Ishikawa (cell line): ENCODE data around the gene RRAGB.

Experiments
- CEBPB ChIP-seq: IDR thresholded peaks from 2 replicates; pipeline ENCODE4 v1.6.1; 2012
- CREB1 ChIP-seq: IDR thresholded peaks from 2 replicates; pipeline ENCODE4 v1.6.1; 2012; ENCODE audit warnings: low read depth
- EGR1 ChIP-seq: IDR thresholded peaks from 2 replicates; pipeline ENCODE4 v1.6.1; 2012
- EP300 ChIP-seq: IDR thresholded peaks from 2 replicates; pipeline ENCODE4 v1.6.1; 2012; ENCODE audit warnings: borderline replicate concordance
- FOXM1 ChIP-seq: IDR thresholded peaks from 2 replicates; pipeline ENCODE4 v1.6.1; 2012; ENCODE audit warnings: low read depth, borderline replicate concordance
- NFIC ChIP-seq: IDR thresholded peaks from 2 replicates; pipeline ENCODE4 v1.6.1; 2012
- RAD21 ChIP-seq: IDR thresholded peaks from 2 replicates; pipeline ENCODE4 v1.6.1; 2012; ENCODE audit warnings: low read depth
- TAF1 ChIP-seq: IDR thresholded peaks from 2 replicates; pipeline ENCODE4 v1.6.1; 2012; ENCODE audit warnings: low read depth, mild to moderate bottlenecking
- TCF12 ChIP-seq: IDR thresholded peaks from 2 replicates; pipeline ENCODE4 v1.6.1; 2012; ENCODE audit warnings: low read depth
- TEAD4 ChIP-seq: IDR thresholded peaks from 2 replicates; pipeline ENCODE4 v1.6.1; 2012
- USF1 ChIP-seq: IDR thresholded peaks from 2 replicates; pipeline ENCODE4 v1.6.1; 2012
- YY1 ChIP-seq: IDR thresholded peaks from 2 replicates; pipeline ENCODE4 v1.6.1; 2012; ENCODE audit warnings: low read depth
- ZBTB7A ChIP-seq: IDR thresholded peaks from 2 replicates; pipeline ENCODE4 v1.6.1; 2012; ENCODE audit warnings: low read depth
- TF ChIP-seq, protein P1 (sequence below): IDR thresholded peaks from 2 replicates; pipeline ENCODE4 v1.6.1; 2012
- TF ChIP-seq, protein P2 (sequence below): IDR thresholded peaks from 2 replicates; pipeline ENCODE4 v1.6.1; 2012; ENCODE audit warnings: low read depth, mild to moderate bottlenecking

Gene RRAGB, protein sequence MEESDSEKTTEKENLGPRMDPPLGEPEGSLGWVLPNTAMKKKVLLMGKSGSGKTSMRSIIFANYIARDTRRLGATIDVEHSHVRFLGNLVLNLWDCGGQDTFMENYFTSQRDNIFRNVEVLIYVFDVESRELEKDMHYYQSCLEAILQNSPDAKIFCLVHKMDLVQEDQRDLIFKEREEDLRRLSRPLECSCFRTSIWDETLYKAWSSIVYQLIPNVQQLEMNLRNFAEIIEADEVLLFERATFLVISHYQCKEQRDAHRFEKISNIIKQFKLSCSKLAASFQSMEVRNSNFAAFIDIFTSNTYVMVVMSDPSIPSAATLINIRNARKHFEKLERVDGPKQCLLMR

GRCh38 chrX:55717521-55718497 is at the start of gene RRAGB:
TSS of gene RRAGB (plus strand) at chrX:55717749. CDS start at chrX:55718328, 579 bp downstream.
- TF ChIP-seq, protein P1, sequence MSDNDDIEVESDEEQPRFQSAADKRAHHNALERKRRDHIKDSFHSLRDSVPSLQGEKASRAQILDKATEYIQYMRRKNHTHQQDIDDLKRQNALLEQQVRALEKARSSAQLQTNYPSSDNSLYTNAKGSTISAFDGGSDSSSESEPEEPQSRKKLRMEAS, result peak; percentile 51
- TF ChIP-seq EP300 (no peak), YY1 (no peak), CREB1 (no peak), TCF12 (no peak), USF1 (peak; percentile 99), CEBPB (peak; percentile 75), EGR1 (no peak), TEAD4 (no peak), RAD21 (peak; percentile 34; the same call in 1 of the 2 replicates), ZBTB7A (no peak), TAF1 (no peak), FOXM1 (no peak), NFIC (no peak)
- TF ChIP-seq, protein P2, sequence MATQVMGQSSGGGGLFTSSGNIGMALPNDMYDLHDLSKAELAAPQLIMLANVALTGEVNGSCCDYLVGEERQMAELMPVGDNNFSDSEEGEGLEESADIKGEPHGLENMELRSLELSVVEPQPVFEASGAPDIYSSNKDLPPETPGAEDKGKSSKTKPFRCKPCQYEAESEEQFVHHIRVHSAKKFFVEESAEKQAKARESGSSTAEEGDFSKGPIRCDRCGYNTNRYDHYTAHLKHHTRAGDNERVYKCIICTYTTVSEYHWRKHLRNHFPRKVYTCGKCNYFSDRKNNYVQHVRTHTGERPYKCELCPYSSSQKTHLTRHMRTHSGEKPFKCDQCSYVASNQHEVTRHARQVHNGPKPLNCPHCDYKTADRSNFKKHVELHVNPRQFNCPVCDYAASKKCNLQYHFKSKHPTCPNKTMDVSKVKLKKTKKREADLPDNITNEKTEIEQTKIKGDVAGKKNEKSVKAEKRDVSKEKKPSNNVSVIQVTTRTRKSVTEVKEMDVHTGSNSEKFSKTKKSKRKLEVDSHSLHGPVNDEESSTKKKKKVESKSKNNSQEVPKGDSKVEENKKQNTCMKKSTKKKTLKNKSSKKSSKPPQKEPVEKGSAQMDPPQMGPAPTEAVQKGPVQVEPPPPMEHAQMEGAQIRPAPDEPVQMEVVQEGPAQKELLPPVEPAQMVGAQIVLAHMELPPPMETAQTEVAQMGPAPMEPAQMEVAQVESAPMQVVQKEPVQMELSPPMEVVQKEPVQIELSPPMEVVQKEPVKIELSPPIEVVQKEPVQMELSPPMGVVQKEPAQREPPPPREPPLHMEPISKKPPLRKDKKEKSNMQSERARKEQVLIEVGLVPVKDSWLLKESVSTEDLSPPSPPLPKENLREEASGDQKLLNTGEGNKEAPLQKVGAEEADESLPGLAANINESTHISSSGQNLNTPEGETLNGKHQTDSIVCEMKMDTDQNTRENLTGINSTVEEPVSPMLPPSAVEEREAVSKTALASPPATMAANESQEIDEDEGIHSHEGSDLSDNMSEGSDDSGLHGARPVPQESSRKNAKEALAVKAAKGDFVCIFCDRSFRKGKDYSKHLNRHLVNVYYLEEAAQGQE, result no peak

- TF ChIP-seq CEBPB, result no peak
- TF ChIP-seq YY1, result no peak
- no peak for TF ChIP-seq TEAD4
- TF ChIP-seq USF1, result no peak
- no peak for TF ChIP-seq TCF12
- no peak for TF ChIP-seq EGR1
- TF ChIP-seq RAD21, result no peak
- TF ChIP-seq, protein P2, result no peak
- TF ChIP-seq EP300, result no peak
- no peak for TF ChIP-seq FOXM1
- TF ChIP-seq ZBTB7A, result no peak
- no peak for TF ChIP-seq CREB1
- no peak for TF ChIP-seq TAF1
- TF ChIP-seq NFIC, result no peak
- TF ChIP-seq, protein P1, result no peak
These were observed 49.5 kb upstream of the RRAGB start for GRCh38 chrX:55668084-55668483.

DNA sequence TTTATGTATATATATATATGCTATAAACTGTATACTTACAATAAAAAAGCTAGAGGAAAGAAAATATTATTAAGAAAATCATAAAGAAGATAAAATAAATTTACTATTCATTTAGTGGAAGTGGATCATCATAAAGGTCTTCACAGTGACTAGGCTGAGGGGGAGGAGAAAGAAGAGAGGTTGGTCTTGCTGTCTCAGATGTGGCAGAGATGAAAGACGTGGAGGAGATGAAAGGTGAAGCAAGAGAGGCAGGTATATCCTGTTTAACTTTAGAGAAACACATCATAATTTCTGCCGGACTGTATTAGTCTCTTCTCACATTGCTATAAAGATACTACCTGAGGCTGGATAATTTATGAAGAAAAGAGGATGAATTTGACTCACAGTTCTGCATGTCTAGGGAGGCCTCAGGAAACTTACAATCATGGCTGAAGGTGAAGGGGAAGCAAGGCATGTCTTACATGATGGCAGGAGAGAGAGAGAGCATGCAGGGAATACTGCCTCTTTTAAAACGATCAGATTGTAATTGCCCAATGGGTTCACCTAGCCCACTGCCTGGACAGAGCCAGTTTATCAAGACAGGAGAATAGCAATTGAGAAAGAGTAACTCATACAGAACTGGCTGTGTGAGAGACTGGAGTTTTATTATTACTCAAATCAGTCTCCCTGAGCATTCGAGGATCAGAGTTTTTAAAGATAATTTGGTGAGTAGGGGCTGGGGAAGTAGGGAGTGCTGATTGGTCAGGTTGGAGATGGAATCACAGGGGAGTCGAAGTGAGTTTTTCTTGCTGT is 22.1 kb upstream of the RRAGB start:
- TF ChIP-seq CEBPB (no peak), TEAD4 (no peak), USF1 (no peak), ZBTB7A (no peak), CREB1 (no peak), NFIC (no peak), EGR1 (no peak), FOXM1 (no peak), EP300 (no peak), TAF1 (no peak), TCF12 (no peak)
- TF ChIP-seq, protein P1, result no peak

GRCh38 chrX:55697381-55697780 is 20.2 kb upstream of the RRAGB start:
- TF ChIP-seq NFIC, result no peak
- TF ChIP-seq, protein P2, result no peak
- no peak for TF ChIP-seq EGR1
- TF ChIP-seq TCF12, result no peak
- TF ChIP-seq ZBTB7A, result no peak
- TF ChIP-seq CEBPB, result no peak
- TF ChIP-seq CREB1, result no peak
- no peak for TF ChIP-seq TEAD4
- TF ChIP-seq, protein P1, result no peak
- TF ChIP-seq YY1, result no peak
- TF ChIP-seq RAD21, result no peak
